HT-29 (cell line): ENCODE data around the gene SMIM45.

Experiments used
- DNase-seq: peaks from one replicate; pipeline ENCODE4 v3.0.0-alpha.2; 2015; ENCODE audit warnings: low spot score

SMIM45 gene

DNA sequence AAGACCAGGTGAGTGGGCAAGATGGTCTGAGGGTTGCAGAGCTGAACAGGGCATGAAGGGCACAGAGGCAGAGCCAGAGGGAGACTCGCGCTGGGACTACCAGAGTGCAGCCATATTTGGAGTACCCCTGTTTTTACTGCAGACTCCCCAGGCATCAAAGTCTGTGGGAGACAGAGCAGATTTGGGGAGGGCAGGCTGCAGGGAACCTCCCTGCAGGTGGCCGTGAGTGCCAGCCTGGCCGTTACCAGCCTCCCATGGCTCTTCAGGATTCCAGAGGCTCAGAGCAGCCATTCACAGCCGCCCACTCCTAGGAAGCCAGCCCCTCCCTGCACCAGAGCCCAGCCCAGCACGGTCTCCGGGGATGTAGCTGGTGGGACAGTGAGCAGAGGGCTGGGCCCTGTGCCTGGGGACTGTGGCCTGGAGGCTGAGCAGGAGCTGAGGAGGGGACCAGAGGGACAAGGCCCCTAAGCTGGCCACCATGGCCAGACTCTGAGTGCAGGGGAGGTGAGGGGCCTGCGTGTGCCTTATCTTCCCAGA is 17.2 kb downstream of the SMIM45 start, which contains the start of gene SEPTIN3:
SEPTIN3 (plus strand) TSS at position 334 of the 537 bp plus-strand sequence. CDS start 2,050 bp downstream, outside the sequence.
- DNase-seq: no peak

DNA sequence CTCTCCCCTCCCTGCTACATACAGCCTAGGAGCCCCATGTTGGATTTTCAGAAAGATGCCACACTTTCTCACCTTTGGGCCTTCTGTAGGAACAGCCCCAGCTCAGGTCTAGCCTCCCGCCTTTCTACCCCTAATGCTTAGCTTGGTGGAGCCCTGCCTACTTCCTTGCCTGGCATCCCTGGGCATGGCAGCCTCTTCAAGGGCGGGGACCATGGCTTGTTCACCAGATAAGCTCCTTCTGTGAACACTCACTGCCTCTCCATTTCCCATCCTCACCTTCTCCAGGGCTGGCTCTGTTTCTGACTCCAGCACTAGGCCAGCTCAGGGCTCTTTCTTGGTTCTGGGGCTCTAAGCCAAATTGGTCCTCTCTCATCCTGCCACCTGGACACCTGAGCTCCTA is 18.7 kb downstream of the SMIM45 start:
- no peak for DNase-seq

DNA sequence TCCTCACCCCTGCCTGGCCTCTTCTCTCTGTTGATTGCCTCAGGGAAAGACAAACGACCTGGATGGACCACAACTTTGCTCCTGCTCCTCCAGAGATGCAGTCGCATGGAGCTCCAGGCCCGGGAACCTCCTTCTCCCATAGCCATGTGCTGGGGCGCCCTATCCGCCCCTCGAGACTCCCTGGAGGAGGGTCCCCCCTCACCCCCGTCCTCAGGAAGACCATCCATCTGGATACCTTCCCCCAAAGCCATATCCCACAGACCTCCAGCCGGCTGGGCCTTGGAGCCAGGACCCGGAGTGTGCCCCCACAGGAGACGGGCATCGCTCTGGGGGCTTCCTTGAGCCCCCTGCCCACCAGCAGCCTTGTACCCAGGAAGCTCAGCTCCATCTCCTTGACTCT is 19.5 kb downstream of the SMIM45 start:
- DNase-seq: no peak

DNA sequence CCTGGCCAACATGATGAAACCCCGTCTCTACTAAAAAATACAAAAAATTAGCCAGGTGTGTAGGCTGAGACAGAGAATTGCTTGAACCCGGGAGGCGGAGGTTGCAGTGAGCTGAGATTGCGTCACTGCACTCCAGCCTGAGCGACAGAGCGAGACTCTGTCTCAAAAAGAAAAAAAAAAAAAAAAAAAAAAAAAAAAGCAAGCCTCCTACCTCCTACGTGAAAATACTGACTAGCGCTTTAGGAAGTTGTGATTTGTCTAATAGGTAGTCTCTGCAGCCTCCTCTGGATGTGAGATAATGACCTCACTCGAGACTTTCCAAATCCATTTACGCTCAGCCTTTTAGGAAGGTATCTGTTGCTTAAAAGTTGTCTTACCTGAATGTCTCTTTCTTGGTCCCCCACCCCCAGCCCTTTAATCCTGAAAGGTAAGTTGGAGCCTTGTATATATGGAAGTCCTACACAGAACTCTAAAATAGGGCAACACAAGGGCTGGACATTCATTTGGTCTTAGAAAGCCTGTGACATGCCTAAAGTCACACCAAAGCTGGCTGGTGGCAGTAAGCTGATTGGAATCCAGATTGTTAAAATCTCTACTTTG is 22.8 kb downstream of the SMIM45 start:
- DNase-seq: no peak

DNA sequence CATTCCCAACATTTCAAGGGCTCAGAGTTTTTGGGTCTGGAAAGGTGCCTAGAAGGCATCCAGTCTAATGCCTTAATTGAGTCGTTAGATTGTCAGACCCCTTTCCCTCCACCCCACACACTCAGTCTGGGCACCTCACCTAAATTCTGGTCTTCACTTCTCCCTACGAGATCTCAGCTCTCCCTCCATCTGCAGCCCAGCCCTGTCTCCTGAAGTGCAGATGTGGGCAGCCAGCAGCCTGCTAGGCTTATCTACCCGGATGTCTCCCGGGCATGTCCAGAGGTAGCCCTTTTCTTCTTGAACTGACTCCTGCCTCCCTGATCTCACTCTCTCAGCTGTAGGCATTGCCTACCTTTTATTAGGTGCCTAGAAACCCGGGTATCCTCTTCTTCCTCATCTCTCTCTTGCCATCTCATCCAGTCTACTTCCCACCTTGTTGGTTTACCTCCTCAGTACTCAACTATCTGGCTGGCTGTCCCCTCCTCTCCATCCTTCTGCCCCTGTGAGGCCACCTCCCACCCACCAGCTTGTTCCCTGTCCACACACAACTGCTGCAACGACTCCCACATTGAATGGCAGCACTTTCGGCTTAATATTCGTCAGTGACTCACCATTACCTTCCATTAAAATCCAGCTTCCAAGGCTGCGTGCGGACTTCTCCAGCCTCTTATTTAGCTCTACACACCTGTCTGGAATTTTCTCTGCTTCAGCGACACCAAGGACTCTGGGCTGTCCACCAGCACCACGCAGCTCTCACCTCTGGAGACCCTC is 23.5 kb downstream of the SMIM45 start:
- no peak for DNase-seq

DNA sequence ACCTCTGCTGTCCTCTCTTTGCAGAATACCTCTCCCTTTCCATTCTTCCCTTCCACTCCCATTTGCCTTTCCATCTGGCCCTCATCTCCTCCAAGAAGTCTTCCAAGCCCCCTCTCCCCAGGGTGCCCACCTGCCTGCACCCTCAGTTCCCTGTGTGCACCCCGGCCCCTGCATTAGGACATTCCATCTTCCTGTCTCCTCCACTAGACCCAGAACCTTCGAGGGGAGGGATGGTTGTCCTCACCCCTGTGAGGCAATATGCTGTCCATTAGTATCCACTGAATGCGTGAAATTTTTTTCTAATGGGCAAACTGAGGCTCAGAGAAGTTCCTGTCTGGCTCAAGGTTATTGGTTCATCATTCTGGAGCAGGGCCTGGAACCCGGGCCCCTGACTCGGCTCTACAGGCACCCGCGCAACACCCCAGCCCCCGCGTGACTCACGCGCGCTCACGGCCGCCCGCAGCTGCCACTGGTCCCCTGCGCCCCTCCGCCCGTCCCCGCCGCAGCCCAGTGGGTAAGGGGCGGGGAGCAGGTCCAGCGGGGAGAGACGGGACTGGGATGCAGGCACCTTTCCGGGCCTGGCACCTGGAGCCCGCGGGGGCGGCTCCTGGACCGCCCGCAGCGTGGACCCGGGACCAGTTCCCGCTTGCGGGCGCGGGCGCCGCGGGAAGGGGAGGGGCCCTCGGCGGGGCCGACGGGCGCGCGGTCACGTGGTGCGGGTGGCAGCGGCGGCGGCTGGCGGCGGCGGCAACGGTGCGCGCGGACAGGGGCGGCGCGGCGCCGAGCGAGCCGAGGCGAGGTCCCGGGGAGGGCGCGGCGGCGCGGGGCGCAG is 24.3 kb downstream of the SMIM45 start:
- no peak for DNase-seq

DNA sequence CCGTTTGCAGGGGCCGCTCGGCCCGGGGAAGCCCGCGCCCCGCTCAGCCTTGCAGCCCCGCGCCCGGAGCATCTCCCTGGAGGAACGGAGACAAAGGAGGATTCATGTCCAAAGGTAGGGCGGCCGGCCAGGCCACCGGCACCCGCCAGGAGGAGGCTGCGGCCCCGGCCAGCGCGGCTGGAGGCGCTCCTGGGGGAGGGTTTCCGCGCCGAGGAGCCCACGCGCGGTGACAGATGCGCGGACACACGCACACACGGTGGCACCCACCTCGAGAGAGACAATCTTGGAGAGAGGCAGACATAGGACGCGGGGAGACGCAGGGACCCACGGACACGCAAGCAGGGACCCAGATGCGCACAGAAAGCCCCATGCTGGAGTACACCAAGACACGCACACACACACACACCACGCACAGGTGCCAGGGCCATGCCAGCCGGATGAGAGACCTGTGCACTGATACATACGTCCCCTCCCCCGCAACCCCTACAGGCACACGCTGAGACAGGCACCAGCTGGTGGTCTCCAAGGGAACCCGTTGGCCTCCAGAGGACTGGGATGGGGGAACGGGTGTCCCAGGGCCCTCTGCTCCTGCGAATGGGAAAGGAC is 25.1 kb downstream of the SMIM45 start:
- DNase-seq: no peak

DNA sequence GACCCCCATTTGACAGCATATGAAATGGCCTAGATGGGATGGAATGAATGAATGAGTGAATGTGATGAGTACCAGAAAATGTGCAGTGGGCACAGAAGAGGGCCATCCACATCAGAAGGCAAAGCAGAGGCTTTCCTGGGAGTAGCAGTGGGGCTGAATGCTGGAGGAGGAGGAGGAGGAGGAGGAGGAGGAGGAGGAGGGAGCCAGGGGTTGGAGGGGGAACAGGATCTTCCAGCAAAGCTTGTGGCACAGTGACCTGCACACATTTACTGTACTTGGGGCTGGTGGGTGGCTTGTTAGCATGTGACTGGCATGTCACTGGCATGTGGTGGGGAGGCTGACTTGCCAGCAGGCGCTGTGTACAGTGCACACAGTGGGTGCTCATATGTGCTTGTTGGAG is 26.8 kb downstream of the SMIM45 start:
- DNase-seq: no peak

DNA sequence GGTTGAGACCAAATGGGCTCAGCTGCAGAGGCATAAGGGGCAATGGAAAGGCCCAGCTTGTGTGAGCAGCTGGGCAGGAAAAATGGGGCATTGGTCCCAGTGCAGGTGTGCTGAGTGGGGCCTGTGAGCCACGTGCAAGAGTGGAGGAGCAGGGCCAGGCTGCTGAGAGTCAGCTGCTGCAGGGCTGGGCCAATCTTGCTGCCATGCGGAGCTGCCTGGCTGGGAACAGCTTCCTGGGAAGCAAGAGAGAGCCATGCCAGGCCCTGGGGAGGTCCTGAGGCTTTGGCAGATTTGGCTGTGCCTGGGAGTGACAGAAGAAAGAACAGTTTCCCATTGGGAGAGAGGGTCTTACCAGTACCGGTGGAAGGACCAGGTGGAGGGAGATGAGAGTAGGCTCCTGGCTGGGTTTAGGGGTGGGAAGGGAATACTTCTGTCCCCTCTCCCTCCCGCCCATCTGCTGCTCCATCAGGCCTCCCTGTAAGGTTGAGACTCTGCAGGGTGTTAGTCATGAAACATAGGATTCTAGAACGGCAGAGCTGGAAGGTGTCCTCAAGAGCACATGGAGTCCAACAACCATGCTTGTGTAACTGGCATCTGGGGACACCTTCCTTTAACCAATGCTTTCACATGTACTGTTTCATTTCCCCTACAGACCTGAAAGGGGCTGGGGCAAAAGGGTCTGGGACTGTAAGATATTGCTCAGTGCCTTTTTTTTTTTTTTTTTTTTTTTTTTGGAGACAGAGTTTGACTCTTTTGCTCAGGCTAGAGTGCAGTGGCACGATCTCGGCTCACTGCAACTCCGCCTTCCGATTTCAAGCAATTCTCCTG is 27.7 kb downstream of the SMIM45 start:
- no peak for DNase-seq

DNA sequence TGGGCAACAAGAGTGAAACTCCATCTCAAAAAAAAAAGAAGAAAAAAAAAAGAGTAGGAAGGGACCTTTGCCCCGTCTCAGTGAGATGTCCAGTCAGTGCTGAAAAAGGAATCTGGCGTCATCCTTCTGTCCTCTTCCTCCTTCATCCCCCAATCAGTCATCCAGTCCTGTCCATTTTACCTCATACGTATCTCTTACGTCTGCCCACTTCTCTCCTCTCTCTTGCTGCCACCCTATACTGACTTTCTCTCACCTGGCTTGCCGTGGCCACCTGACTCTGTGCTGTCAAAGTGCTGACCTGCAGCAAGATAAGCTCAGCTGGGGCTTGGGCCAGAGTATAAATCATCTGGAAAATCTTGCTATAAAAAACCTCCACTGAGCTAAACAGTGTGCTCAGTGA is 30.9 kb downstream of the SMIM45 start:
- DNase-seq: no peak

DNA sequence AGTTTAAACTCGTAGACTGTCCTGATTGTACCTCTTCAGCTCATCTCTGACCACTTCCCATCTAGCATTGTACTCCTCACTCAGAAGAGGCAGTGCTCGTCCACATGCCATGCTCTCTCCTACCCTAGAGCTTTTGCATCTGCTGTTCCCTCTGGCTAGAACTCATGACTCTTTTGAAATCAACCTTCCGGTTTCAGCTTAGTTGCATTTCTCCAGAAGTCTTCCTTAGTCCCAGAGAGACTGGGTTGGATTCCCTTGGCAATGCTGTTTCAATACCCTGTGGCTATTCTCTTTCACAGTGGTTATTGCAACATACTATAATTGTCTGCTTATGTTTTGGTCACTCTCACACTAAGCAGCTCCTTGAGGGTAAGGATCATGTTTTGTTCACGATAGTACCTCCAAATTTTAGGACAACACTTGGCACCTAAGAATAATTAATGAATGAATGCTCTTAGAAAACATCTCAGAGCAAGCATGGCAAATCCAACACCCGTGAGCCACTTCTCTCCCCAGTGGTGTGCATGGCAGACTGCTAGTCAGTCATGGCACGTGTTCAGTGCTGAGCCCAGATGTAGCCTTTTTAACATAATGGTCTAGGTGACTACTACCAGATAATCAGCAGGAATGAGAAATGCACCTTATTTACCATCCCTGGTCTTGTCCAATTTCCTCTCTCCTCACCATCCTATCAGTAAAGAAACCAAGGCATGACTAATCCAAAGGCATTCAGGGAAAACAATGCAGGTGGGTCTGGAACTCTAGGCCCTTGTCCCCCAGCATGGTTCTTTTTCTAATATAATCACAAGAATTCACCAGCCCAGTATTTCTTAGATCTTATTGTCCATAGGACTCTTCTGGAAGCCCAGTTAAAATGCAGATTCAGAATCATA is 31.8 kb downstream of the SMIM45 start:
- no peak for DNase-seq

DNA sequence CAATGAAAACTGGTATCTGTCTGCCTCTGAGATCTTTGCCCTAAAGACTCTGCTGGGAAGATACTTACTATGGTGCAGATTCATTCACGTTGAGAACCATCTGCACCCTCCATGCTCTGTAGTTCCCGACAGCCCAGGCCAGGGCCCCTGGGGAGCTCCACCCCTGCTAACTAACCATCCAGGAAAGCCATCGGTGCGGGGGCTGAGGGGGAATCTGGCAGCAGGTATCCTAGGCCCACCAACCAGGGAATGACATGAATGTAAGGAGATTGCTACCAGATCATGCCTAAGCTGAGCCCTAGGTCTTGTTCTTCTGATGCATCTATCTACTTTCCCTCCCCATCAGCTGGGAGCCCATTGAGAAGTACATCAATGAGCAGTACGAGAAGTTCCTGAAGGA is 35.3 kb downstream of the SMIM45 start:
- DNase-seq: no peak

DNA sequence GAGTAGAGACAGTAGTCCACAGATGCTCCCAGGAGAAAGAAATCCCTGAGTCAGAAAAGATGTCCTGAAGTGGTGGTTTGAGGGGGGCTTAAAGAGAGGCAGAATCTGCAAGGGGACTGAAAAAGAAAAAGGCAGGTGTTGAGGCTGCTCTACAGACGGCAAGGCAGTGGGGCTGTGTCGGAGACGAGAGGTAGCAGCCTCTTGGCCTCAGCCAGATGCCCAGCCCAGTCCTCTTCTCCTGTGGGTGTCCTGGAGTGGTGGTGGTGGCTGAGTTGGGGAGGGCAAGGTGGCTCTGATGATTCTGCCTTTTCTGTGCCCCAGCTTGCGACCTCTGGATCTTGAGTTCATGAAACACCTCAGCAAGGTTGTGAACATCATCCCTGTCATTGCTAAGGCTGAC is 37.3 kb downstream of the SMIM45 start:
- DNase-seq: no peak

DNA sequence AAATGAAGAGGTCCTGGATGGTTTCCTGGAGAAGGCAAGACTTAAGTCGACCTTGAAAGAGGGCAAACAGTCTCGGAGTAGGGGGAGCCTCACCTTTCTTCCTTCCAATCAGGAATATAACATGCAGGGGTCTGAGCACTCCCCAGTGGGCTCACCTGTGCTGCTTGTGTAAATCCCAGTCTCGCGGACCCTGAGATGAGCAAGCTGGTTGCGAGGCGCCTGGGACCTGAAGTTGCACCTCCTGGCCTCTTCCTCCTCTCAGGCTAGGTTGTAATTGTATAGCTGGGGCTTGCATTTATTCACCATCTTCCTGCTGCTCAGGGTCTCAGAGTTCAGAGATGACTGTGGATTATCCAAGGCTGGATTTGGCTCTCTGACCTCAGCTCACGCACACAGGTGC is 39.2 kb downstream of the SMIM45 start:
- DNase-seq: no peak

DNA sequence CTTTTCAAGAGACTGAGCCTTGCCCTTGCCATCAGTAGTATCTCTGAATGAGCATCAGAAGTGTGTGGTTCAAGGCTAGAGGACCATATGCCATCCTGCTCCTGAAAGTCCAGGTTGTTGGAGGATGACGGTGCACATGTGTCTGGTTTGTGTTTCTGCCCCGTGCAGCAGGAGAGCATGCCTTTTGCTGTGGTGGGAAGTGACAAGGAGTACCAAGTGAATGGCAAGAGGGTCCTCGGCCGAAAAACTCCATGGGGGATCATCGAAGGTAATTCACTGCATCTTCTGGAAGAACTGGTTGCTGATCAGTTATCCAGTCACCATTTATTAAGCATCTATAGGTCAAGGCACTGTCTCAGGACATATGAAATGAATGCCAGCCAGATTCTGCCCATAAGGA is 40.5 kb downstream of the SMIM45 start:
- DNase-seq: no peak

DNA sequence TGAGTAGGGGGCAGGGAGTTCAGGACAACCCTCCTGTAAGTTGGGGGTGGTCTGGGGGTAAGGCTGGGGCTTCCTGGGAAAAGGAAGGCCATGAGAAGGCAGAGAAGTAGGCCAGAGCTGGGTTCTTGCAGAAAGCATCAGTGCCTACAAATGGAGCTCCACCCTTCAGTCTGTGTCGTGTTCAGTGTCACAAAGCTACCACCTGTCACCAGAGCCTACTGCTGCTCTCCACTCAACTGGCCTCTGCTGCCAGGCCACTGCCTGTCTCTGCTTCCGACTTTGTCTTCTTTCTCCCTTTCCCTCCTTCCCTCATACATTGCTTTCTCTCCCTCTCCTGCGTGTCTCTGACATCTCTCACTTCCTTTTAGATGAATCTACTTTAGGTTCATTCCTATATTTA is 43.3 kb downstream of the SMIM45 start:
- no peak for DNase-seq

DNA sequence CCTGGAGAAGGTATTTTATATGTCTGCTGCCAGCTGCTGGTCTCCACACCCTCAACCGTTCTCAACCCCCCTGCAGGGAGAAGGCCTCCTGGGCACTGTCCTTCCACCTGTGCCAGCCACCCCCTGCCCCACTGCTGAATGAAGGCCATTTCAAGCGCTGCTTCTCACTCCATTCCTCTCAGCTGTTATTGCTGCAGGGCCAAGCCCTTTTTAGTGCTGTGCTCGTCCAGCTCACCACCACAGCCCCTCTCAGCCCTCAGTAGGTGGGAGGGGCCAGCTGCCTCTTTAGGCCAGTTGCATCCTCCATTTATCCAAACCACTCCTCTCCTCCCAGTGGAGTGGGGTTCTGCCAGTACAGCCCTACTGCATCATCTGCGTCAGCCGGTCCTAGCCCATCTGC is 44.9 kb downstream of the SMIM45 start:
- DNase-seq: no peak

DNA sequence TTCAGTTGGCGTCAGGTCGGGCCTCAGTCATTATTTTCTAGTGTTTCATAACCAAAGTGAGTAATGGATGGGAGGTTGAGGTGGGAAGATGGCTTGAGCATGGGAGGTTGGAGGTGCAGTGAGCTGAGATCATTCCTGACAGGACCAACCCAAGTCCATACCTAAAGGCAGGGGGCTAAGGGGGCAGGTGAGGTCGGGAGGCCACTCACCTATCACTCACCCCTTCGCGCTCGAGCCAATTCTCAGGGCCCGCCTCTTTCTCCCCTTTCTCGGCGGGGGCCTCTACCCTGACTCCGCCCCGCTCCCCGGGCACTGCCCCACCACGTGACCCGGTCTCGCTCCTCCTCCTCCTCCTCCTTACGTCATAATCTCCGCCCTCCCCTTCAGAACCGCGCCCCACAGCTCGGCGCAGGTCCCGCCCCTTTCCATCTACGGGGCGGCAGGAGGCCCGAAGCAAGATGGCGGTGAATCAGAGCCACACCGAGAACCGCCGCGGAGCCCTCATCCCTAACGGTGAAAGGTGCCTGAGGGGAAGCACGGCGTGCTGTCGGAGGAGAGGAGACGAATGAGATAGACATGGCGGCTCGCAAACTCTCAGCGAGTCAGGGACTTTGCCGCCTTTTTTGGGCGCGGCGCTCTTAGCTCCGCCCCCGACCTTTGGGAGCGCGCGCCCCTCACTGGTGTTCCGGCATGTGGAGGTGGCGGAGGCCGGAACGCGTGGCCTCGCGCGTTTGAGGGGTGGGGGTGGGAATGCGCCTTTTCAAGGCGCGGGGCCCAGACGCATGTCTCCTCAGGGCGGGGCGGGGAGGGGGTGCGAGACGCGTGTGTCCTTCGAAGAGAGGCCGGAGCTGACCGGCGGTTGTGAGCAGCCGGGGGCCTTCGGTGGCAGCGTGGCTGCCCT is 46.7 kb downstream of the SMIM45 start, which contains the start of gene WBP2NL:
WBP2NL (plus strand) TSS at position 428 of the 901 bp plus-strand sequence; CDS start at position 459, 31 bp downstream.
- peak; percentile 63 for DNase-seq

DNA sequence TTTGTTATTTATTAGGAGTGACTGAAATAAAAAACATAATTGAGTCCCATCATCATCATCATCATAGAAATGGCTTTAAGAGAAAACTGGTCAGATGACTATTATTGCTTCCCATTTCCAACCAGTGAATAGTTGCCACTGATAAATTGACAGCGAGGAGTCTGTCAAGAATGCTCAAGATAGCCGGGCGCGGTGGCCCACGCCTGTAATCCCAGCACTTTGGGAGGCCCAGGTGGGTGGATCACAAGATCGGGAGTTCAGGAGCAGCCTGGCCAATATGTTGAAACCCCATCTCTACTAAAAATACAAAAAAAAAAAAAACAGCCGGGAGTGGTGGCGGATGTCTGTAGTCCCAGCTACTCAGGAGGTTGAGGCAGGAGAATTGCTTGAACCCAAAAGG is 48.5 kb downstream of the SMIM45 start:
- DNase-seq: no peak
